AG09309 (cell line): ENCODE results near the gene RNF168.
"Not testable (repeated sequence)": the region's sequence is repeated elsewhere in the genome, so short reads cannot be mapped to it uniquely, and the experiment has no call there.

ENCODE experiments used
- DNase-seq: peaks from one replicate; pipeline ENCODE4 v3.0.0-alpha.2; 2010; ENCODE audit warnings: low read depth
- H3K4me3 ChIP-seq: 2 replicates; pipeline ENCODE4 v1.5.1; 2011; ENCODE audit warnings: mild to moderate bottlenecking, low read depth, low read length, moderate library complexity; ENCODE audit not compliant: control insufficient read depth
- CTCF ChIP-seq: IDR thresholded peaks from 2 replicates; pipeline ENCODE4 v1.5.1; 2011; ENCODE audit warnings: mild to moderate bottlenecking, low read depth, low read length, inconsistent platforms; ENCODE audit not compliant: insufficient read depth, control insufficient read depth; ENCODE audit errors: missing control alignments

Gene RNF168, protein sequence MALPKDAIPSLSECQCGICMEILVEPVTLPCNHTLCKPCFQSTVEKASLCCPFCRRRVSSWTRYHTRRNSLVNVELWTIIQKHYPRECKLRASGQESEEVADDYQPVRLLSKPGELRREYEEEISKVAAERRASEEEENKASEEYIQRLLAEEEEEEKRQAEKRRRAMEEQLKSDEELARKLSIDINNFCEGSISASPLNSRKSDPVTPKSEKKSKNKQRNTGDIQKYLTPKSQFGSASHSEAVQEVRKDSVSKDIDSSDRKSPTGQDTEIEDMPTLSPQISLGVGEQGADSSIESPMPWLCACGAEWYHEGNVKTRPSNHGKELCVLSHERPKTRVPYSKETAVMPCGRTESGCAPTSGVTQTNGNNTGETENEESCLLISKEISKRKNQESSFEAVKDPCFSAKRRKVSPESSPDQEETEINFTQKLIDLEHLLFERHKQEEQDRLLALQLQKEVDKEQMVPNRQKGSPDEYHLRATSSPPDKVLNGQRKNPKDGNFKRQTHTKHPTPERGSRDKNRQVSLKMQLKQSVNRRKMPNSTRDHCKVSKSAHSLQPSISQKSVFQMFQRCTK

GRCh38 chr3:196503196-196504076, at the start of gene RNF168:
Gene RNF168 (minus strand): TSS chr3:196503768. CDS start chr3:196503173, 595 bp downstream.
- H3K4me3 ChIP-seq = peak within 1 kb of the TSS; percentile 78
- TF ChIP-seq CTCF = no peak
- peak; percentile 63 for DNase-seq

GRCh38 chr3:196552253-196552652, 48.7 kb upstream of the RNF168 start:
- DNase-seq = no peak
- H3K4me3 ChIP-seq = no peak overlapping the region
- no peak for TF ChIP-seq CTCF

DNA sequence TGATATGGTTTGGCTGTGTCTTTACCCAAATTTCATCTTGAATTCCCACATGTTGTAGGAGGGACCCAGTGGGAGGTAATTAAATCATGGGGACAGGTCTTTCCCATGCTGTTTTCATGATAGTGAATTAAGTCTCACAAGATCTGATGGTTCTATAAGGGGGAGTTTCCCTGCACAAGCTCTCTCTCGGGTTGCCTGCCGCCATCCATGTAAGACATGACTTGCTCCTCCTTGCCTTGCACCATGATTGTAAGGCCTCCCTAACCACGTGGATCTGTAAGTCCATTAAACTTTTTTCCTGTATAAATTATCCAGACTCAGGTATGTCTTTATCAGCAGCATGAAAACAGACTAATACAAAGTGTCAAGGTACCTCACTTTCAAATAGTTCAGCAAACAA, 46.6 kb upstream of the RNF168 start:
- not testable (repeated sequence) for H3K4me3 ChIP-seq, DNase-seq

DNA sequence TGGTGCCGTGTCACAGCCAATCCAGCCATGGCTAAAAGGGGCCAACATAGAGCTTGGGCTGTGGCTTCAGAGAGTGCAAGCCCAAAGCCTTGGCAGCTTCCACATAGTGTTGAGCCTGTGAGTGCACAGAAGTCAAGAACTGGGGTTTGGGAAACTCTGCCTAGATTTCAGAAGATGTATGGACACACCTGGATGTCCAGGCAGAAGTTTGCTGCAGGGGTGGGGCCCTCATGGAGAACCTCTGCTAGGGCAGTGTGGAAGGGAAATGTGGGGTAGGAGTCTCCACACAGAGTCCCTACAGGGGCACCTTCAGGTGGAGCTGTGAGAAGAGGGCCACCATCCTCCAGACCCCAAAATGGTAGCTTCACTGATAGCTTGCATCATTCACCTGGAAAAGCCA, 45.7 kb upstream of the RNF168 start:
- not testable (repeated sequence) for DNase-seq, H3K4me3 ChIP-seq

DNA sequence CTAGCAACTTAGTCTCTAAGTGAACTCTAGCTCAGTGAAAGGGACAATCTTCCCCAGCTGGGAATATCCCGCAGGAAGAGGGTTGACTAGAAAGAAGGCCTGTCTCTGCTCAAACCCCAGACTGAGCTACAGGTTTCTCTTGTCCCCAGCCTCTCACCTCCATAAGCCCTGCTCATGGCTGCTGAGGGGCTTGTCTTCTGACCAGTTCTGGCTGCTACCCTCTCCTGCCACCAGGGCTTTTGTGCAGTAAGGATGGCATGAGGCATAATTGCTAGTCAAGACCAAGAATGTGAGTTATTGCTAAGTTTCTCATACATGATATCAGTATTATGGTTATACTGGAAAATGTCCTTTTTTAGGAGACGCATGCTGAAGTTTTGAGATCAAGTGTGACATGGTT, 43.5 kb upstream of the RNF168 start:
- no peak for TF ChIP-seq CTCF
- DNase-seq = no peak
- H3K4me3 ChIP-seq = no peak overlapping the region

GRCh38 chr3:196546537-196546936, 43.0 kb upstream of the RNF168 start:
- no peak for TF ChIP-seq CTCF
- DNase-seq = no peak
- no peak overlapping the region for H3K4me3 ChIP-seq

DNA sequence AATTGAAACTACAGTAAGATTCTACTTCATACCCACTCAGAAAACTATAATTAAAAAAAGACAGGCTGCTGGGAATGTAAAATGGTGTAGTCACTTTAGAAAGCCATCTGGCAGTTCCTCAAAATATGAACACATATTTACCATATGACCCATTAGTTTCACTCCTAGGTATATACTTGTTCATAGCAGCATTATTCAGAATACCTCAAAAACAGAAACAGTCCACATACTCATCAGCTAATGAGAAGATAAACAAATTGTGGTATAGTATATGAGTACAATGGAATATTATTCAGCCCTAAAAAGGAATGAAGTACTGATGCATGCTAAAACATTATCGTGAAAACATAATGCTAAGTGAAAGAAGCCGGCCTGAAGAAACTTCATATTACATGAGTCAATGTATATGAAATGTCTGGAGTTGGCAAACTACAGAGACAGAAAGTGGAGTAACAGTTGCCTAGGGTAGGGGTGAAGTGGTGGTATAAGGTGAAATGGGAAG, 41.0 kb upstream of the RNF168 start:
- no peak for TF ChIP-seq CTCF
- no peak for DNase-seq
- no peak overlapping the region for H3K4me3 ChIP-seq
